DND-41 (cell line): Measurements from ENCODE around the gene VEGFC.

Experiments
- EZH2 ChIP-seq: IDR thresholded peaks from 3 replicates; pipeline ENCODE4 v1.6.1; 2012; ENCODE audit warnings: borderline replicate concordance, low read depth, mild to moderate bottlenecking, moderate library complexity, low read length, inconsistent platforms; ENCODE audit not compliant: severe bottlenecking
- TF ChIP-seq, protein P1 (sequence below): IDR thresholded peaks from 2 replicates; pipeline ENCODE4 v1.5.1; 2012; ENCODE audit warnings: borderline replicate concordance, low read length, moderate library complexity, mild to moderate bottlenecking; ENCODE audit not compliant: poor library complexity, severe bottlenecking; ENCODE audit errors: extremely low read depth

DNA sequence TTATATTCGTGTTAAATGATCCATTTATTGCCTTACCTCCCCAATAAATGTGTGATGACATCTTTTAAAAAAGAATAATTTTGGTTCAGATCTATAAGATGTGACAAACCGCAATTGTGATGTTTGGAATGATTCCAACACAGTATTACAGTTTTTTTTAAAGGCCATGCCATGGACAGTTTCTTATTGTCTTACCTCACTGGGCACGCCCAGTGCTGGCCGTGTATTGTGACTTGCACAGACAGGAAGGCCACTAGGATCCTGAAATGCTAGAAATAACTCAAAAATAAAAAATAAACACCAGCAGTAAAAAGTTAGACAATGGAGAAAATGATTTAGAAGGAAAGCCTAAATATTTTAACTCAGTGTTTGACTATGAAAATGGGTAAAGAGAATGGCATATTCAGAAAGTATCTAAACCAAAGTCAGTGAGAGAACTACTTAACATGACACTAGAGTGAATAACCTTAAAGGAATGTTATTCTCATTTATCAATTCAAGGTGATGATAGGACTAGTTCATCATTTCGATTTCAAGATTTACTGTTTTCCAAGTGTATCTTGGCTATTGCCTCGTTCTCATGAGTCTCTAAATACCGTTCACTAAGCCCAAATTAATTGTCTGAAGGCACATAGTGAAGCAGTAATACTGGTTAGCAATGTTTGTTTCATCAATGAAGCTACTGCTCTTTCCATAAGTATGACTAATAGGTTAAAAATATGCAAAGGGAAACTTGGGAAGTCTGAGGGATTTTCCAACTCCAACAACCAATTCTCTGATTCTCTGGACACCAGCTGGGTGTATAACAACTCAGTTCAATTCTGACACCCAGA is 46.1 kb upstream of the VEGFC start:
- TF ChIP-seq, protein P1, sequence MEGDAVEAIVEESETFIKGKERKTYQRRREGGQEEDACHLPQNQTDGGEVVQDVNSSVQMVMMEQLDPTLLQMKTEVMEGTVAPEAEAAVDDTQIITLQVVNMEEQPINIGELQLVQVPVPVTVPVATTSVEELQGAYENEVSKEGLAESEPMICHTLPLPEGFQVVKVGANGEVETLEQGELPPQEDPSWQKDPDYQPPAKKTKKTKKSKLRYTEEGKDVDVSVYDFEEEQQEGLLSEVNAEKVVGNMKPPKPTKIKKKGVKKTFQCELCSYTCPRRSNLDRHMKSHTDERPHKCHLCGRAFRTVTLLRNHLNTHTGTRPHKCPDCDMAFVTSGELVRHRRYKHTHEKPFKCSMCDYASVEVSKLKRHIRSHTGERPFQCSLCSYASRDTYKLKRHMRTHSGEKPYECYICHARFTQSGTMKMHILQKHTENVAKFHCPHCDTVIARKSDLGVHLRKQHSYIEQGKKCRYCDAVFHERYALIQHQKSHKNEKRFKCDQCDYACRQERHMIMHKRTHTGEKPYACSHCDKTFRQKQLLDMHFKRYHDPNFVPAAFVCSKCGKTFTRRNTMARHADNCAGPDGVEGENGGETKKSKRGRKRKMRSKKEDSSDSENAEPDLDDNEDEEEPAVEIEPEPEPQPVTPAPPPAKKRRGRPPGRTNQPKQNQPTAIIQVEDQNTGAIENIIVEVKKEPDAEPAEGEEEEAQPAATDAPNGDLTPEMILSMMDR = no peak
- TF ChIP-seq EZH2 = no peak
